Right lobe of liver (tissue), 6 donors: ENCODE measurements around the gene MIB1. TPM values are rescaled to one million over a fixed set of nuclear protein-coding genes. Genes with fewer than 3 reads are reported as not detected.

Experiments
- ATAC-seq, 4 donors: fragments of 200-7000 bp; cut with Tn5 transposase; one replicate each; pipeline ENCODE4 v1.9.1; 2020; ENCODE audit warnings: mild to moderate bottlenecking in 4 of 4, moderate library complexity in 4 of 4
- DNase-seq, 3 donors: peaks; one replicate each; pipeline ENCODE4 v3.0.0-alpha.2; 2020
- H3K27ac ChIP-seq, 3 donors: fragments of 200-600 bp; one replicate each; pipeline ENCODE4 v1.8.0; 2022
- H3K27me3 ChIP-seq, 2 donors: fragments of 200-600 bp; one replicate each; pipeline ENCODE4 v1.8.0; 2022
- H3K36me3 ChIP-seq, 4 donors: fragments of 200-600 bp; sonication (generic) in 1 of 4; one replicate each; pipeline versions ENCODE4 v1.5.1 to v1.8.0; 2017 to 2022; ENCODE audit warnings: control low read depth in 1 of 4
- H3K4me1 ChIP-seq, 4 donors: fragments of 200-600 bp; sonication (generic) in 1 of 4; one replicate each; pipeline versions ENCODE4 v1.5.1 to v1.8.0; 2017 to 2022; ENCODE audit warnings: control low read depth in 1 of 4
- H3K4me3 ChIP-seq, 3 donors: fragments of 200-600 bp; one replicate each; pipeline ENCODE4 v1.8.0; 2022
- H3K9me3 ChIP-seq, 4 donors: fragments of 200-600 bp; sonication (generic) in 1 of 4; one replicate each; pipeline versions ENCODE4 v1.5.1 to v1.8.0; 2017 to 2022; ENCODE audit warnings: control low read depth in 1 of 4
- CTCF ChIP-seq, 4 donors: fragments of 200-600 bp in 3 of 4; fragments of 450-650 bp in 1 of 4; IDR thresholded peaks; one replicate each; pipeline versions ENCODE4 v1.5.1 to v1.8.0; 2016 to 2022; ENCODE audit warnings: antibody characterized with exemption in 4 of 4, mild to moderate bottlenecking in 2 of 4
- POLR2A ChIP-seq: fragments of 450-650 bp; IDR thresholded peaks from one replicate; pipeline ENCODE4 v1.6.1; 2017; ENCODE audit warnings: antibody characterized with exemption, mild to moderate bottlenecking
- WGBS: methylation state at CpG from one replicate; pipeline ENCODE4 v1.1.6; 2018; ENCODE audit warnings: low coverage, low lambda C conversion rate; ENCODE audit not compliant: insufficient coverage; ENCODE audit errors: missing lambda C conversion rate; 5-methylcytosine and 5-hydroxymethylcytosine counted together
- intact Hi-C, 2 donors: fragments of 100-400 bp; cut with DNase I; formaldehyde crosslinking; loops; one replicate each; pipeline versions ENCODE4 v1.11.2 to v1.14.1; 2022
- total RNA-seq, 6 experiments: library from RNA; depleted of rRNA in 2 of 6; stranded (reverse); fragments of >200 nt in 2 of 6; fragmentation: NEBNext Ultra II Directional in 3 of 6; extraction: Animal tissue kit (Norgen Biotek cat#: 25700) in 3 of 6; gene quantifications; one replicate each; pipeline versions ENCODE4 v1.1.0 to v1.2.4, GENCODE V29; 2016 to 2023
- donor health status: DM: no; HTN: yes; CAD: no.
- donor health status: DM: no; HTN: no; CAD: no.
- donor health status: DM: no; HTN: no; CAD: no.
- donor health status: DM: no; HTN: yes; CAD: no.
- donor health status: DM: no; HTN: yes; CAD: no.

The MIB1 gene
- total RNA-seq, 6 experiments from 2014 or later = 10.6 to 17.1 (median 14.6) TPM

GRCh38 chr18:21894619-21895367 lies 154.2 kb downstream of the MIB1 start:
- ATAC-seq = peak; percentile 60 to 84 (median 70)
- H3K36me3 ChIP-seq = no peaks in the 10 kb centered on the region
- peaks cover 0 to 14% (median 5%) of the 10 kb centered on the region in 4 donors for H3K4me1 ChIP-seq
- DNase-seq = peak in 1 of 3 donors; percentile 56
- H3K27ac ChIP-seq = peak overlapping the region in 1 of 3 donors; percentile 6
- TF ChIP-seq POLR2A (no peak), CTCF (IDR thresholded peaks at IDR 0.05) (no peak)
- H3K27me3 ChIP-seq = no peaks in the 10 kb centered on the region
- intact Hi-C loops = no loop called here
- WGBS = 40% methylated on average over 5 of the region's 5 CpGs
- no peaks in the 10 kb centered on the region for H3K9me3 ChIP-seq
- no peak overlapping the region for H3K4me3 ChIP-seq

GRCh38 chr18:21896732-21897336 lies 156.2 kb downstream of the MIB1 start:
- Histone ChIP-seq H3K27ac (no peak overlapping the region), H3K27me3 (no peaks in the 10 kb centered on the region), H3K4me1 (peaks cover 0 to 14% (median 5%) of the 10 kb centered on the region in 4 donors), H3K9me3 (no peaks in the 10 kb centered on the region), H3K4me3 (no peak overlapping the region), H3K36me3 (no peaks in the 10 kb centered on the region)
- peak in 1 of 4 donors; percentile 5 for ATAC-seq
- DNase-seq = no peak
- 56% methylated on average over 2 of the region's 27 CpGs for WGBS
- TF ChIP-seq POLR2A (no peak), CTCF (IDR thresholded peaks at IDR 0.05) (no peak)
- intact Hi-C loops = no loop called here

GRCh38 chr18:21897811-21898210 lies 157.2 kb downstream of the MIB1 start:
- intact Hi-C loops = no loop called here

More at GRCh38 chr18:21897811-21898210, 157.2 kb downstream of the MIB1 start:
- no peaks in the 10 kb centered on the region for H3K36me3 ChIP-seq
- no peaks in the 10 kb centered on the region for H3K27me3 ChIP-seq
- peaks cover 0 to 14% (median 5%) of the 10 kb centered on the region in 4 donors for H3K4me1 ChIP-seq
- TF ChIP-seq POLR2A (no peak), CTCF (IDR thresholded peaks at IDR 0.05) (peak; percentile 55 to 75 (median 67))
- DNase-seq = peak in 1 of 3 donors; percentile 56
- H3K27ac ChIP-seq = no peak overlapping the region
- no peaks in the 10 kb centered on the region for H3K9me3 ChIP-seq
- ATAC-seq = peak; percentile 86 to 92 (median 88)
- no peak overlapping the region for H3K4me3 ChIP-seq
- 4% methylated on average over 4 of the region's 4 CpGs for WGBS
